Mucosa of gallbladder (tissue), 1 donor: ENCODE results near the gene ERCC1. TPM values are rescaled to one million over a fixed set of nuclear protein-coding genes. Genes with fewer than 3 reads are reported as not detected.

Source experiments
- DNase-seq: peaks from one replicate; pipeline ENCODE4 v3.0.0-alpha.2; 2020; ENCODE audit warnings: low spot score
- total RNA-seq: library from RNA; stranded (reverse); gene quantifications from one replicate; pipeline ENCODE4 v1.2.1, GENCODE V29; 2021
- donor health status: DM: no; HTN: no; CAD: no.

Gene ERCC1
- total RNA-seq, 1 donor from 2014 or later = 57.0 TPM

- no peak for DNase-seq
Measured at GRCh38 chr19:45368127-45368526, 55.6 kb downstream of the ERCC1 start.

DNA sequence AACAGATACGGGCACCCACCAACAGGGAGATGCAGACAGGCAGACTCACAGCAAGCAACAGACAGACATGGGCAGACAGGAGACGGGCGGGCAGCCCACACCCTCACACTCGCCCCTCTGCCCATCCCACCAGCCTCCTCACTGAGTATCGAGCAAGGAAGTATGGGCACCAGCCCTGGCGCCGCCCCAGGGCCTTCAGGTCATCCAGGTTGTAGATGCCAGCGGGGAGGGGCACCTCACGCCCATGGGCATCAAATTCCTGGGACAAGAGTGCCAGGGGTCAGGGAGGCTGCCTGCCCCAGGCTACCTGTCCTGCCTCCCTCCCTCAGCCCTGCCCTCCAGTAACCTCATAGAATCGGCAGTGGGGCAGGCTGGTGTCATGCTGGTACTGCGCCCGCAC lies 59.0 kb downstream of the ERCC1 start:
- no peak for DNase-seq

DNA sequence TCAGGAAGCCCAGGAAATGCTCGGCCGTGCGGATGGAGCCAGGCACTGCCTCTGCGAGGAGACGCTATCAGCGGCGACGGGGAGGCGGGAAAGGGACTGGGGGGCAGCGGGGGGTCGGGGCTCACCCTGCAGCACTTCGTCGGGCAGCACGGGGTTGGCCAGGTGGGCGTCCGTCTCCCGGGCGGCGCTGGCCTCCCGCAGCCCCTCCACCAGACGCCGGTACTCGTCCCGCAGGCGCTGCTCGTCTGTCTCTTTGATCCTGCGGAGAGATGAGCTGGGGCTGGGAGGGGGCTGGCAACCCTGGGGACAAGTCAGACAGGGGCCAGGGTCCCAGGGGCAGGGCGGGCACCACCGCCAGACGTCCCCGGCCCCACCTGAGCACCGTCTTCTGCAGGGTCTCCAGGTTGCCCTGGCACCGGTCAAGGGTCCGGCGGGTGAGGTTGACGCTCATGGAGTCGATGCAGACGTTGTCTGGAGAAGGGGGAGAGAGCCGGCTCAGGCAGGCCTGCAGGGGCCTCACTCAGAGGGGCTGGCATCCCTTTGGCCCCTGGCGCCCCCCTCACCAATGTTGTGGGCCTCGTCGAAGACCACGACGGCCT lies 59.8 kb downstream of the ERCC1 start:
- no peak for DNase-seq

- no peak for DNase-seq
Measured at GRCh38 chr19:45362291-45362690, 61.4 kb downstream of the ERCC1 start.

- no peak for DNase-seq
Measured at GRCh38 chr19:45361608-45362007, 62.1 kb downstream of the ERCC1 start.

DNA sequence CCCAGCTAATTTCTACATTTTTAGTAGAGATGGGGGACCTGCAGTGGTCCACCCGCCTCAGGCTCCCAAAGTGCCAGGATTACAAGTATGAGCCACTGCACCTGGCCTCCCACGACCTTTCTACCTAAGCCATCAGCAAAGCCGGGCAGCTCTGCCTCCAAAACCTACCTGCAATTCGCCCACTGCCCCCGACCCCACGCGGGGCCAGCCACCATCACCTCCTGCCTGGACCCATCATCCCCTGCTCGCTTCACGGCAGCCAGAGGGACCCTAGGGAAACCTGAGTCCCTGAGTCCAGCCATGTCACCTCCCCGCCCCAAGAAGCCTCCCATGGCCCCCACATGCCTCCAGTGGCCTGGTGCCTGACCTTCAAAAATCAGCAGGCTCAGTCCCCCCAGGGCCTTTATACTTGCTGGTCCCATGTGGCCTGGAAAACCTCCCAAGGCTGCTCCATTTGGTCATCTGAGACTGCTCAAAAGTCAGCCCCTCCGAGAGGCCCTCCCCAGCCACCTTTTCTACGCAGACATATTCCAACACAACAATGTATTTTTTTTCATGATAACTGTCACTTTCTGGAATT lies 65.4 kb downstream of the ERCC1 start:
- no peak for DNase-seq

GRCh38 chr19:45357445-45357783 lies 66.3 kb downstream of the ERCC1 start:
- no peak for DNase-seq

Other genes starting within 250 kb of the ERCC1 start
- gene TRAPPC6A, start 245.7 kb downstream of the ERCC1 start, total RNA-seq = 26.8 TPM
- 21.7 TPM for gene BLOC1S3, start 245.1 kb downstream of the ERCC1 start, total RNA-seq
- 9.0 TPM for gene EXOC3L2, start 178.5 kb downstream of the ERCC1 start, total RNA-seq
- 38.8 TPM for gene MARK4, start 172.6 kb downstream of the ERCC1 start, total RNA-seq
- gene CKM, start 101.0 kb downstream of the ERCC1 start, total RNA-seq = not detected
- gene KLC3, start 83.2 kb downstream of the ERCC1 start, total RNA-seq = 0.23 TPM
- 23.8 TPM for gene ERCC2, start 53.3 kb downstream of the ERCC1 start, total RNA-seq
- 54.2 TPM for gene PPP1R13L, start 18.8 kb downstream of the ERCC1 start, total RNA-seq
- gene POLR1G, start 17.3 kb downstream of the ERCC1 start, total RNA-seq = 4.9 TPM
- gene FOSB, start 44.1 kb upstream of the ERCC1 start, total RNA-seq = 7.2 TPM
- 10.7 TPM for gene RTN2, start 73.1 kb upstream of the ERCC1 start, total RNA-seq
- 2.2 TPM for gene PPM1N, start 74.5 kb upstream of the ERCC1 start, total RNA-seq
- gene VASP, start 83.6 kb upstream of the ERCC1 start, total RNA-seq = 137 TPM
- gene OPA3, start 160.9 kb upstream of the ERCC1 start, total RNA-seq = 11.5 TPM
- gene GPR4, start 178.3 kb upstream of the ERCC1 start, total RNA-seq = 2.2 TPM
- 68.4 TPM for gene EML2, start 215.5 kb upstream of the ERCC1 start, total RNA-seq
- gene GIPR, start 244.3 kb upstream of the ERCC1 start, total RNA-seq = 10.3 TPM